Measurements from ENCODE around the gene GPRC5B. TPM values are rescaled to one million over a fixed set of nuclear protein-coding genes. Genes with fewer than 3 reads are reported as not detected.

Gene GPRC5B
- total and polyA plus RNA-seq, 2 of the 8 experiments (the other 6 are each of a cell fraction or from before 2014, with no cell fraction given), result 106 to 160 TPM

GRCh38 chr16:19872935-19873334, 11.7 kb downstream of the GPRC5B start:
- Histone ChIP-seq H3K79me1 (ENCODE audit: low read depth, low read length) (peaks cover 31% of the 10 kb centered on the region), H3K4me2 (ENCODE audit: insufficient read depth in 1 of 2, low read depth in 2 of 2, low read length in 2 of 2) (no peak overlapping the region), H4K8ac (ENCODE audit: extremely low read depth, insufficient read depth, low read length) (no peak overlapping the region), H3K4me1 (replicated peaks in 1 of 4; ENCODE audit: control insufficient read depth in 3 of 4, insufficient read depth in 4 of 4, low read length in 3 of 4) (peaks cover 4 to 14% (median 7%) of the 10 kb centered on the region in 4 experiments), H3K23ac (ENCODE audit: insufficient read length) (no peak overlapping the region), H2BK15ac (ENCODE audit: low read length) (no peak overlapping the region), H3K56ac (replicated peaks; ENCODE audit: insufficient read length, low read depth, low read length) (no peak overlapping the region), H3K4me3 (ENCODE audit: extremely low read depth in 1 of 4, insufficient read depth in 2 of 4, low read depth in 3 of 4, low read length in 4 of 4) (no peak overlapping the region), H4K91ac (replicated peaks; ENCODE audit: insufficient read length, low read length) (no peak overlapping the region), H2BK120ac (replicated peaks; ENCODE audit: low read depth, low read length) (no peak overlapping the region), H2BK5ac (ENCODE audit: low read depth, low read length) (no peak overlapping the region), H3K36me3 (ENCODE audit: control insufficient read depth in 2 of 4, insufficient read depth in 4 of 4, low read length in 3 of 4) (peaks cover 12 to 55% (median 25%) of the 10 kb centered on the region in 4 experiments), H3K27ac (ENCODE audit: low read depth, low read length) (no peak overlapping the region), H2AK5ac (ENCODE audit: low read depth, low read length) (no peak overlapping the region), H4K5ac (ENCODE audit: insufficient read length, low read depth, low read length) (no peak overlapping the region), H2BK20ac (ENCODE audit: low read length) (no peak overlapping the region), H3K9me3 (ENCODE audit: insufficient read depth in 2 of 2, low read depth in 1 of 2, low read length in 1 of 2) (no peaks in the 10 kb centered on the region; a peak in 1 of 4 replicates), H4K20me1 (replicated peaks in 1 of 2; ENCODE audit: control insufficient read depth in 1 of 2, insufficient read depth in 2 of 2, low read length in 2 of 2) (peaks cover 19 to 39% of the 10 kb centered on the region in 2 experiments), H3K18ac (ENCODE audit: extremely low read depth, low read length) (no peak overlapping the region), H2AFZ (ENCODE audit: low read length) (no peak overlapping the region), H3K9ac (replicated peaks in 1 of 4; ENCODE audit: extremely low read depth in 1 of 4, low read depth in 3 of 4, low read length in 3 of 4) (no peak overlapping the region), H3K27me3 (replicated peaks in 1 of 4; ENCODE audit: control insufficient read depth in 3 of 4, extremely low read depth in 1 of 4, insufficient read depth in 3 of 4, low read length in 3 of 4) (no peaks in the 10 kb centered on the region), H3K79me2 (ENCODE audit: control insufficient read depth in 1 of 2, insufficient read depth in 2 of 2, low read length in 2 of 2) (peaks cover 23 to 96% of the 10 kb centered on the region in 2 experiments), H2BK12ac (ENCODE audit: low read depth, low read length) (no peak overlapping the region), H3K14ac (ENCODE audit: insufficient read length) (no peak overlapping the region), H3K23me2 (ENCODE audit: low read depth, low read length) (no peaks in the 10 kb centered on the region), H3K4ac (replicated peaks; ENCODE audit: insufficient read length, low read depth, low read length) (no peak overlapping the region)
- FAIRE-seq (no peak), DNase-seq (ENCODE audit: low read depth in 1 of 2, low spot score in 2 of 2) (no peak)
- ChIA-PET POLR2A (ENCODE audit: partially characterized antibody) (interaction anchor here (0.9 to 11.4 kb wide), 2 partner anchors 13 to 161 kb away, joined by 3 to 114 read pairs; no protein-coding TSS in a partner anchor), CTCF (ENCODE audit: partially characterized antibody) (interaction anchor here (1.3 to 2.1 kb wide), 2 partner anchors 10 to 12 kb away, joined by 4 to 9 read pairs; partner anchors contain the start of gene GPRC5B)
- WGBS, 2 experiments (ENCODE audit: extremely low coverage in 1 of 2, insufficient coverage in 1 of 2, insufficient read length in 1 of 2, insufficient replicate concordance in 2 of 2, low coverage in 1 of 2, low lambda C conversion rate in 2 of 2, missing lambda C conversion rate in 1 of 2), result 91% methylated on average over 12 of the region's 12 CpGs; no CpG with 5 or more reads in 1 of the 2 experiments
- TF ChIP-seq BRCA1 (IDR thresholded peaks at IDR 0.05; ENCODE audit: low read depth, low read length), result no peak
